HL-60 (cell line): ENCODE measurements around the gene SLC35D3.

Experiments
- GABPA ChIP-seq: IDR thresholded peaks from 2 replicates; pipeline ENCODE4 v1.6.1; 2012; ENCODE audit warnings: low read depth
- POLR2AphosphoS5 ChIP-seq: IDR thresholded peaks from 2 replicates; pipeline ENCODE4 v1.6.1; 2012; ENCODE audit warnings: low read depth
- SPI1 ChIP-seq: IDR thresholded peaks from 2 replicates; pipeline ENCODE4 v1.6.1; 2012; ENCODE audit warnings: low read depth, mild to moderate bottlenecking, borderline replicate concordance
- TF ChIP-seq, protein P1 (sequence below): IDR thresholded peaks from one replicate; pipeline ENCODE4 v1.5.1; 2011; ENCODE audit warnings: low read length, control low read depth, inconsistent platforms; ENCODE audit not compliant: insufficient read depth
- TF ChIP-seq, protein P2 (sequence below): IDR thresholded peaks from 2 replicates; pipeline ENCODE4 v1.6.1; 2012; ENCODE audit warnings: low read depth; ENCODE audit not compliant: insufficient replicate concordance

GRCh38 chr6:136895901-136896300 lies 26.2 kb upstream of the SLC35D3 start:
- TF ChIP-seq, protein P1, sequence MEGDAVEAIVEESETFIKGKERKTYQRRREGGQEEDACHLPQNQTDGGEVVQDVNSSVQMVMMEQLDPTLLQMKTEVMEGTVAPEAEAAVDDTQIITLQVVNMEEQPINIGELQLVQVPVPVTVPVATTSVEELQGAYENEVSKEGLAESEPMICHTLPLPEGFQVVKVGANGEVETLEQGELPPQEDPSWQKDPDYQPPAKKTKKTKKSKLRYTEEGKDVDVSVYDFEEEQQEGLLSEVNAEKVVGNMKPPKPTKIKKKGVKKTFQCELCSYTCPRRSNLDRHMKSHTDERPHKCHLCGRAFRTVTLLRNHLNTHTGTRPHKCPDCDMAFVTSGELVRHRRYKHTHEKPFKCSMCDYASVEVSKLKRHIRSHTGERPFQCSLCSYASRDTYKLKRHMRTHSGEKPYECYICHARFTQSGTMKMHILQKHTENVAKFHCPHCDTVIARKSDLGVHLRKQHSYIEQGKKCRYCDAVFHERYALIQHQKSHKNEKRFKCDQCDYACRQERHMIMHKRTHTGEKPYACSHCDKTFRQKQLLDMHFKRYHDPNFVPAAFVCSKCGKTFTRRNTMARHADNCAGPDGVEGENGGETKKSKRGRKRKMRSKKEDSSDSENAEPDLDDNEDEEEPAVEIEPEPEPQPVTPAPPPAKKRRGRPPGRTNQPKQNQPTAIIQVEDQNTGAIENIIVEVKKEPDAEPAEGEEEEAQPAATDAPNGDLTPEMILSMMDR, result no peak
- no peak for TF ChIP-seq POLR2AphosphoS5
- TF ChIP-seq, protein P2, sequence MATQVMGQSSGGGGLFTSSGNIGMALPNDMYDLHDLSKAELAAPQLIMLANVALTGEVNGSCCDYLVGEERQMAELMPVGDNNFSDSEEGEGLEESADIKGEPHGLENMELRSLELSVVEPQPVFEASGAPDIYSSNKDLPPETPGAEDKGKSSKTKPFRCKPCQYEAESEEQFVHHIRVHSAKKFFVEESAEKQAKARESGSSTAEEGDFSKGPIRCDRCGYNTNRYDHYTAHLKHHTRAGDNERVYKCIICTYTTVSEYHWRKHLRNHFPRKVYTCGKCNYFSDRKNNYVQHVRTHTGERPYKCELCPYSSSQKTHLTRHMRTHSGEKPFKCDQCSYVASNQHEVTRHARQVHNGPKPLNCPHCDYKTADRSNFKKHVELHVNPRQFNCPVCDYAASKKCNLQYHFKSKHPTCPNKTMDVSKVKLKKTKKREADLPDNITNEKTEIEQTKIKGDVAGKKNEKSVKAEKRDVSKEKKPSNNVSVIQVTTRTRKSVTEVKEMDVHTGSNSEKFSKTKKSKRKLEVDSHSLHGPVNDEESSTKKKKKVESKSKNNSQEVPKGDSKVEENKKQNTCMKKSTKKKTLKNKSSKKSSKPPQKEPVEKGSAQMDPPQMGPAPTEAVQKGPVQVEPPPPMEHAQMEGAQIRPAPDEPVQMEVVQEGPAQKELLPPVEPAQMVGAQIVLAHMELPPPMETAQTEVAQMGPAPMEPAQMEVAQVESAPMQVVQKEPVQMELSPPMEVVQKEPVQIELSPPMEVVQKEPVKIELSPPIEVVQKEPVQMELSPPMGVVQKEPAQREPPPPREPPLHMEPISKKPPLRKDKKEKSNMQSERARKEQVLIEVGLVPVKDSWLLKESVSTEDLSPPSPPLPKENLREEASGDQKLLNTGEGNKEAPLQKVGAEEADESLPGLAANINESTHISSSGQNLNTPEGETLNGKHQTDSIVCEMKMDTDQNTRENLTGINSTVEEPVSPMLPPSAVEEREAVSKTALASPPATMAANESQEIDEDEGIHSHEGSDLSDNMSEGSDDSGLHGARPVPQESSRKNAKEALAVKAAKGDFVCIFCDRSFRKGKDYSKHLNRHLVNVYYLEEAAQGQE, result no peak
- TF ChIP-seq SPI1, result no peak
- TF ChIP-seq GABPA, result no peak
